ENCODE data around the gene UBE2K.
"Not testable (repeated sequence)": the region's sequence is repeated elsewhere in the genome, so short reads cannot be mapped to it uniquely, and the experiment has no call there.

DNA sequence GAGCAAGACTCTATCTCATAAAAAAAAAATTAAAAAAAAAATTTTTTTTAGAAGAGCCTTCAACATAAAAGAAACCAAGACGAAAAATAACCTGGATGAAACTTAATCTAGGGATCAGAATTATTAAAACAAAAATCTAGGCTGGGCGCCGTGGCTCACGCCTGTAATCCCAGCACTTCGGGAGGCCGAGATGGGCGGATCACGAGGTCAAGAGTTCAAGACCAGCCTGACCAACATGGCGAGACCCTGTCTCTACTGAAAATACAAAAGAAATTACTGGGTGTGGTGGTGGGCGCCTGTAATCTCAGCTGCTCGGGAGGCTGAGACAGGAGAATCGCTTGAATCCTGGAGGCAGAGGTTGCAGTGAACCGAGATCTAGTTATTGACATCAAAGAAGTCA, 95.0 kb downstream of the UBE2K start:
- not testable (repeated sequence) for TF ChIP-seq CTCF, POLR2AphosphoS5 (IDR thresholded peaks at IDR 0.05)
